ENCODE measurements around the gene ZBTB21.

ZBTB21 gene

DNA sequence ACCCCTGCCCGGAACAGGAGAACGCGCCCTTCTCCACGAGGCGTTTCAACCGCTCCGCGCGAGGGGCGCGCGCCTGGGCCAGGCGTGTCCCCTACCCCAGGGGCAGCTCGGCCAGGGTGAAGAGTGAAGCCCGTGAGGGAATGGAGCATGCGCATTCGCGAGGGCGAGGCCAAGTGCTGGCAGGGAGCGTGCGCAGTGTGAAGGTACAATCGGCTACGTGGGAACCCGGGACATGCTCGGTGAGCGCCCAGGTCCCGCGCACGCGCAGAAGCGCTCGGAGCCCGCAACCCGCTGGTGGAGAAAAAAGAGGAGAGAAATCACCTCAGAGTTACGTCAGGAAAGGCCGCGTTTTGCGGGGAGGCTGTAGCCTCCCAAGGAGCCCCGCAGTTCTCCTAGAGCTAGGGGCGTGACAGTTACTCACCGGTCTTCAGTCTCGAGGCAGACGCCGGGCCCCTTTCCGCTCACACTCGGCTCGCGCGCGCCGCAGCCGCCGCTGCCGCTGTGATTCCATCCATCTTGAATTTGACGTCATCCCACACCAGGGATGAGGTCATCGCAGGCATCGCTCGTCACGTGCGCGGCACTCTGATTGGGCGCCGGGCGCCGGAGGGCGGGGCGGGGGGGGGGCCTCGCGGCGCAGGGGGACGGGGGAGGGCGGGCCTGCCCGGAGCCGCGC is at the start of gene ZBTB21:
Gene ZBTB21 (minus strand): TSS at position 530 of the 676 bp plus-strand sequence. CDS start 16,265 bp downstream, outside the sequence.
- DNase-seq: peak; percentile 98

DNA sequence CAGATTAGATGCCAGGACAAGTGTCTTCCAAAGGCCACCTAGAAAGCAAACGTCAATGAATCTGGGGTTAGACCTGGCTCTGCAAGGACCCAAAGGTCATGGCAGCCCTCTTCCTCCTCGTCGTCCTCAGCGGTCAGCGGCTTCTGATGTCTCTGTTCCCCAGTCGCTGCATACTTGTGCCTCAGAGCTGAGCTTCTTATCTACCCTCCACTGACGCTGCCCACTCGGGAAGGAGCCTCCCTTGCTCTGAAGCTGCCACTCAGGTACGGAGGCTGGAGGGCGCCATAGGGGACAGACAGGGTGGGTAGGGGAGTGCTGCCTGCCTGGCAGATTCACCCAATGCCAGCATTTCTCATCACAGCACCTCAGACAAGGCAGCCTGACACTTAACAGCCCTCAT is 49.6 kb upstream of the ZBTB21 start:
- no peak for DNase-seq

DNA sequence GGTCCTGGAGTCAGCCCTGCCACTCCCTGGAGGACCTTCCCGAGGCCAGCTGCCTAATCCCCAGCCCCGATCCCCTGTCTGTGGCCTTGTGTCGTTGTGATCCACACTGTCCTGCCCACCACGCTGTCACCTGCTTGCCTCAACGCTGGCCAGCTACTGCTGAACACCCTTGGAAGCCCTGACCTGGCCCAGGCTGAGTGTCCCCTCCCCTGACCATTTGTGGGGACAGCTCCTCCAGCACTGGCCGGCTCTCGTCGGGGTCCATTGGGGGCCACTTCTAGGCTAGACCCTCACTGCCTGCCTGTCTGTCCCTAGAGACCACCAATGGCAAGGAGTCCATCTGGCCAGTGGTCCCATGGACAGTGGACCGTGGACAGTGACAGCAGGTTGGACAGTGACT is 49.0 kb upstream of the ZBTB21 start:
- no peak for DNase-seq

DNA sequence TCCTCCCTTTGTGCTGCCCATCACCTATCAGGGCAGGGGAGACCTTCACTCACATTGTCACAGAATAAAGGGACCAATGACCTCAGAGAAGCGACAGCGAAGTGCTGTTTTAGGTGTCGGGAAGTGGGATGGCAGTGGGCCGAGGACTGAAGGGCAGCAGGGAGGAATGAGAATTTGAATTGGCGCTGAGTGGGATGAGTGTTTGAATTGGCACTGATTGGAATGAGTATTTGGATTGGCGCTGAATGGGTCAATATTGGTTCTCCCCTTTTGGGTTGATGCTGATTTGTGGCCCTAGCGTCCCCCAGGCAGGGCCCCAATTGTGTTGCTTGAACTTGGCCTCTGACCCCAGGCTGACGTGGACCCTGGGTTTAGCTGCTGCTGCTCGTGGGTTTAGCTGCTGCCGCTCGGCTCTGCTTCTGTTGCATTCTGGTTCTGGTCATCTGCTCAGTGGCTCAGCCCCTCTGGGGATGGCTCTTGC is 48.5 kb upstream of the ZBTB21 start:
- no peak for DNase-seq

DNA sequence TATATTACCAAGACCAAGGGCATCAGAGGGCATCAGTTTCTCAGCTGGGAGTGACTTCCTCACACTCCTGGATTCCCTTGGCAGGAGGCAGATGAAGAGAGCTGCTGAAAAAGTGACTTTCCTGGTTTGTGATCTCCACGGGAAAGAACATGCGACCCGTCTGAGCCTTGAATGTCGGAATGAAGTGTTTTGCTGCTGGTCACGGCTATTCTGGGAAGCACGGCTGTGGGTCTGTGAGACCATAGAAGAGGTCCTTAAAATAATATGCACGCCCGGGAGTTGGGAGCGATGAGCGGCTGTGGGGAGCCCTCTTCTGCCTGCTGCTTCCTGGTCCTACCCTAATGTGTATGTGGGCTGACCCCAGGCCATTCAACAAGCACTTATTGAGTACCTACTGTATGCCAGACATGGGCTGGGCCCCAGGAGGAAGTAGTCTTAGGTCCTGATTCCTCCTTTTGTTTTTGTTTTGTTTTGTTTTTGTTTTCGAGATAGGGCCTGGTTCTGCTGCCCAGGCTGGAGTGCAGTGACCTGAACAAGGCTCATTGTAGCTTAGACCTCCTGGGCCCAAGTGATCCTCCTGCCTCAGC is 47.8 kb upstream of the ZBTB21 start:
- DNase-seq: no peak

DNA sequence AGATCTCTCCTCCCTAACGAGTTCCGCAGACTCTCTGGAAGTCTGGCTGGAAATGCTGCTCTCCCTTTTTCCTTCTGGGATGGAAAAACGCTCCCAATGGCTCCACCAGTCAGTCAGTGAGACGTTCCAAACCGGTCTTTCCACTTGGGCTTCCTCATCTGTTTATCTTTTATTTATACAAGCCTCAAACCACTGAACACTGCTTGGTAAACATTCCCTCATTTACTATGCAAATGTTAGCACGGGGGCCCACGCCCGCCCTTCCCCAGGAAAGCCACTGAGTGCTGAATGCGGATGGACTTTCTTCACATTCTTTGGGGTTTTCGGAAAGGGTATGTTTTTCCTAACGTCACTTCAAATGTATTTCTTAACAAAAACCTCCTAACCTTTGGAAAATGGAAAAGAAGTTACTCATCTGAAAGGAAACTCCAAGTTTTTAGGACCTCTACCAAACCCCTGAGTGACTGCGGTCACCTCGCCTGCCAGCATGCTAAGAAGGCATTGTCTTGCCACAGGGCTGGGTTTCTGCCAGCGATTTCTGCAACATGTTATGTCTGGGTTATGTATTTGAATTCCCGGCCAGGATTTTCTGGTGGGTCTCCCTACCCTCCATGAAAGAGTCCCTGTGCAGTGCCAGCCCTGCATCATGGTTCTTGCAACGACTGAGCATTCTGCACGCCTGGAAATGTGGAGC is 47.0 kb upstream of the ZBTB21 start:
- DNase-seq: no peak

DNA sequence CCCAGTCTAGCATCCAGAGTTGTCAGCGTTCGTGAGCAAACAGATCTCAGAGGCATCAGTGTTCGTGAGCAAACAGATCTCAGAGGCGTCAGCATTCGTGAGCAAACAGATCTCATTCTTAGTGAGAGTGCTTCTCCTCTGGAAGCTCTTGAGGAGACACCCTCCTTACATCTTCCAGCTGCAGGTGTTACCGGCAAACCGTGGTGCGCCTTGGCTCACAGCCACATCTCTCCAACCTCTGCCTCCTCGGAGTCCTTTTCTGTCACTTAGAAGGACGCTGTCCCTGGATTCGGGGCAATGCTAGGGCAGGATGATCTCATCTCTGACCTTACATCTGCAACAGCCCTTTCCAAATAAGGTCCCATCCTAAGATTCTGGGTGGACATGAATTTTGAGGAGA is 46.3 kb upstream of the ZBTB21 start:
- DNase-seq: no peak

DNA sequence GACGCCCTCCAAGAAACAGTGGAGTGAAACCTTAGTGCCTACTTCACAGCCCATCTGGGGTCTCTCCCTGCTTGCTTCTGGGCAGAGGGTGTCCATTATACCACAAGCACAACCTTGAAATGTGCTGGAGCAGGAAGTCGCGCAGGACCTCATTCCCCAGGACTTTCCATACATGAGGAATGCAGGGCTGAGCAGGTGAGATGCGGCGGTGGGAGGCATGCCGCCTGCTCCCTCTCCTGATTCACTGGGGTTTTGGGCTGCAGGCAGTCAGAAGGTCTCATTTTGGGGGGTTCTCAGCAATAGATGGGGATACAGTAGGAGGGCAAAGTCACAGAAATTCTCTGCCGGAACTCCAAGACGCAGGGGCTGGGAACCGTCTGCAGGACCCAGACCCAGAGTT is 45.3 kb upstream of the ZBTB21 start:
- DNase-seq: no peak

DNA sequence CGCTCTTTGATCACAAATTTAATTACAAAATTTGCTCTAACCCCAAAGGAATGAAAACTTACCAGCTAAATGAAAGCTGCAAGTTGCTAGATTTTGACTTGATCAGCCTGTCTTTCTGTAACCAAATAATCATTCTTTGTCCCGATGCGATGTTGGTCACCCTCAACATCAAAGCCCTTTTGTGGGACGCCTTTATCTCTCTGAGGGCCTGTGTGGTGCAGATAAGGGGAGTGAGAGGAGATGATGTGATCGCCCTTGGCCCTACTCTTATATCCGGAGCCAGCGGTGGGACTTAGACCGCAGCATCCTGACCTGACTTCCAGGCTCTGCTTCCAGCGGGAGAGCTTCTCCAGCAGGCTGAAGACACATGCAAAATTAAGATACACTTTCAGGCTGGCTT is 41.6 kb upstream of the ZBTB21 start:
- no peak for DNase-seq

DNA sequence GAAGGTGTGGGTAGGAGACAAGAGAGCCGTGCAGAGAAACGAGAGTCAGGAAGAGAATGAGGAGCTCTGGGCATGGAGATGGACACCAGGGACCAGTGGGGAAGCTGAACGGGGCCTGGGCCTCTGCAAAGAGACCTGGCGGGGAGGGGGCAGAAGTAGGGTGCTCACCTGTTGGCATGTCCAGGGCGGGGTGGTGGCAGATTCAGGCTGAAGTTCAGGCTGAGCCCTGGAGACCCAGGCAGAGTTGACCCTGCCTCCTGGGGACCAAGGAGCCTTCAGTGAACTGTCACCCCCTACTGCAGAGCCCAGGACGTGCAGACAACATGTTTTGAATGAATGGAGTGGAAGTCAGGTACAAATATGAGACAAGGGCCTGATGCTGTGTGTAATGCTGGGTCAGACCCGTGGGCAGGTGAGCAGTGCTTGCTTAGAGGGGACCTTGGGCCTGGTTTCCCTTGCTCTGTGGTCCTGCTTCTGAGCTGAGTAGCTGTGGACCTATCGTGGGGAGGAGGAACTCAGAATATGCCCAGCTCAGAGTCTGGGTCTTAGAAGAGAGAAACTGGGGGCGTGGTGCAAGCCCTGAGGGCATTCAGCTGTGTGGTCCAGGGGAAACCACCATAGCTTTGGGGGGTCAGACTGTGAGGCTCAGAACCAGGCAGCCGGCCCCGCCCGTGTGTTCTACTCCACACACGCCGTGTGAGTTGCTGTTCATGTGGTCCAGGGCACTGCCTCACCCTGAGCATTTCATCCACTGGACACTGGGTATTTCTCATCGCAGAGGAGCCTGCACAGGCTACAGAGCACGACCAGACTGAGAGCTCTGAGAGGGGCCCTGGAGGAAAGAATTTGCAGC is 39.6 kb upstream of the ZBTB21 start:
- no peak for DNase-seq

DNA sequence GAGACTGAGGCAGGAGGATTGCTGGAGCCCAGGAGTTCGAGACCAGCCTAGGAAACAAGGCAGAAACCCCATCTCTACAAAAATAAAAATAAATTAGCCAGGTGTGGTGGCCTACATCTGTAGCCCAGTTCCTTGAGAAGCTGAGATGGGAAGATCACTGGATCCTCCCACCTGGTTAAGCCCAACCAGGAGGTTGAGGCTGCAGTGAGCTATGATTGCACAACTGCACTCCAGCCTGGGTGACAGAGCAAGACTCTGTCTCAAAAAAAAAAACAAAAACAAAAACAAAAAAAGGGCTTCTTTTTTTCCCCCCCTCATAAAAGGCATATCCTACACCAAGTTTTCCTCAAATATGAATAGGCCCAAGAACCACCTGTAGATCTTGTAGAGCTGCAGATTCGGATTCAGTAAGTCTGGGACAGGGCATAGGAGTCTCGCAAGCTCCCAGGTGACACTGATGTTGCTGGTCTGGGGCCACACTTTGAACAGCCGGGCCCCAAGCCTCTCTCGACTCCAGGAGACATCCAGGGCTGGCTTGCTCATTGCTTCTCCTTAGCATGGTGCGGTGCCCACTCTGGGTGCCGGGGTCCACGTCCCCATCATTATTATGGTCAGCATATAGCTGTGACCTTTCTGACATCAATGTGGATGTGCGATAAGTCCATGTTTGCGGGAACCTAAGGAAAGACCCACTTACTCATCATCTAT is 38.9 kb upstream of the ZBTB21 start:
- no peak for DNase-seq

DNA sequence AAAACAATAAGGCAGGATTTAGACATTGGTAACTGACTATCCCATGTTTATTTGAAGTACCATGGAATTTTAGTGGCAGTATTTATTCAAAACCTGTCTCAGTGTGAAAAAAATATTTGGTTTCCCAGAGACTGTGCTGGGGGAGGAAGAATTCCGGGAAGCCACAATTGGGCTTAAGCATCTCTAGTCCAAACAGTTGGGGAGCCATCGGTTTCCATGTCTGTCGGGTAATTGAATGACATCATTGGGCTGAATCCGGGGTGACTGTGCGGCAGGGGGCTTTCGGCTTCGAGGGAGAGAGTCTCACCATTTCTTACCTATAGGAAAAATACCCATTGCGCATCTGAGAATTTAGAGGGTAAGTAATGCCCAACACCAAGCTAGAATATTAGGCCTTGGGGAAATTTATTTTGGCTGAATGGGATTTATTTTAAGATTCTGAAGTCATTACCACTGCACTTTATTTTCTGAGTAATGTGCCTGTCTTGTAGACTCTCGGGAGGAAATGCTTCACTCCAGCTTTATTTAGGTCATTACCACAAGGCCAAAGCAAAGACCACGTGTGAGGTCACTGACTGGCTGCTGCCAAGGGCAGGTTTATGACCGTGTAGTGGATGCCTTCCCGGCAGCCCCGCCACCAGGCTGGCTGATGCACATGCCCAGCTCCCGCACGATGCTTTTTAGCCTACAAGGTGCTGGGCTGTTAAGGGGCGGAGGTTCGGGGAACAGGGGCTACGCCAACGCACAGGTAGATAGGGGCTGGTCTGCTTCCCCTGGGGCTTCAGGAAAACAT is 37.9 kb upstream of the ZBTB21 start:
- no peak for DNase-seq

DNA sequence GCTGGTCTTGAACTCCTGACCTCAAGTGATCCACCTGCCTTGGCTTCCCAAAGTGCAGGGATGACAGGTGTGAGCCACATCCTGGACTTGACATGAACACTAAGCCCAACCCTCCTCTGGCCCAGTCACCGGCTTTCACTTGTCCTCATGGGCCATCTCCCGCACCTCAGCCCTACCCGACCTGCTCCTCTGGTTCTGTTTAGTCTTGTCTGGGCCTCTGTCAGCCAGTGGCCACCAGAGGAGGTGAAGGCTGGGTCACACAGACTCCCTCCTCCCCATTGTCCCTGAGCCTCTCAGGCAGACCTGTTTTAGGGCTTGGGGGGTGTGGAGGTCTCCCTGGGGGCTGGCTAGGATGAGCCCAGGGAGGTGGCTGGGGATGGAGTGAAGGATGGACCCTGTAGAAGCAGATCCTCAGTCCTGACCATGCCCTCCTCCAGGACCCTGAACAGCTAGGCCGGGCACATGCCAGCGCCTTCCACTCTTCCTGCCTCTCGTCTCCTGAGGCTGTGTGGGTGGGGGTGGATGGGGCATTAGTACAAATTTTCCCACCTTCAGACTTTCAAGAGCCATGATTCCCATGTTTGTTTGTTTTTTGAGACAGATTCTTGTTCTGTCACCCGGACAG is 34.8 kb upstream of the ZBTB21 start:
- no peak for DNase-seq

DNA sequence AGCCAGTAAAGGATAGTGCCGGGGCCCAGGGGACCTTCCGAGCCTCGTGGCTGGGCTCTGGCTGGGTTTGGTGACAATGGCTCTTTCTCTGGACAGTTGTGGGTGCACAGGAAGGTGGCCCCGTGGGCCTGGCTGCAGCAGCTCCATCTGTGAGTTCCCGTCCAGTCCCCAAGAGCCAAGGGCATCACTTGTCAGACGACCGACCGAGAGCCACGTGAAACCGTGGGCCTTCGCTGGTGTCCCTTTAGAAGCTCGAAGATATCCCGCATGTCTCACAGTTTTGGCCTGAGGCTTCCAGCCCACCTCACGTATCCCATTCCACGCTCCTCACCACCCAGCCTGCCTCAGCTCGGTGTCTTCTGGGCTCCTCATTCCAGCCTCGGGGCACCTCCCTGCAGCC is 33.8 kb upstream of the ZBTB21 start:
- no peak for DNase-seq

DNA sequence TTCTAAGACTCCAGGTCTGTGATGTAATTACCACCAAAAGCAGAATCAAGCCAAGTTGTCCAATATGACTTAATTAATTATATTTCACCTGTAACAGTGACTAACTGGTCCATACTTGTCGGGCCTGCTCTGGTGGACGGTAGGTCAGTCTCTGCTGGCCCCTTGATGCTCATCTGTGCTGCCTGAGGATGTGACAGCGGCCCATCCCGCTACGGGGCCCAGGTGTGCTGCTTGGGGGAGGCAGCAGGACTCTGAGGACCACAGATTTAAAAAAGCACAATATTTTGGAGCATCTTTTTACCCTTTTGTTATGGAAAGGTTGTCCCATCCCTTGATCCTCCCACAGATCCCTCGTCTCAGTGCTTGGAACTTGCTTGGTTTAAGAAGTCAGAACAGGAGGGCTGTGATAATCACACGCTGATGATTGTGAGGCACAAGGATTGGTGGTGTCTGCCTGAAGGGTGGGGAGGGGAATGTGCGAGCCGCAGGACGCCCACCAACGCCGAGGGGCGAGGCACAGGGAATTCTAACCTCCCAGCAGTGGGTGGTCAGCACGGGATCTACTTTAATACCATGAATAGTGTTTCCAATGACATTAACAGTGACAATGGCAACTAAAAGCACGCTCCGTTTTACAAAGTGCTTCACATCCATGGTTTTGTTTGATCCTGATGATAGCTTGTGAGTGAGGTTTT is 33.2 kb upstream of the ZBTB21 start:
- DNase-seq: no peak

DNA sequence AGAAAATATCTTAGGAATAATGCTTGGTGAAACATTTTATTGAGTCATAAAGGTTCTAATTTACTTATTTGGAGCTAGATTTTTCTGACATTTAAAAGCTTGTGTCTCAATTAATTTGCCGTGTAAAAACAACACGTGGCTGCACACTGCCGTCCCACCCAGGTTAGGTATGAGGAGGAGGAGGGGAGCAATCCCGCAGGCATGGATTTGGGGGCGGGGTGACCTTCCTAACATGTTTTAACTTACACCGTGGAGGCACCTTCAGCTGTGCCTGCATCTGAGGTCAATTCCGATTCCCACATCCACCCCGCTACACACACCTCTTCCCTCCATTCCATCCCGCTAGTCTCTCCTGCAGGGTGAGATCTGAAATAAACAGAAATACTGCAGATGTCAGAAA is 32.5 kb upstream of the ZBTB21 start:
- no peak for DNase-seq

DNA sequence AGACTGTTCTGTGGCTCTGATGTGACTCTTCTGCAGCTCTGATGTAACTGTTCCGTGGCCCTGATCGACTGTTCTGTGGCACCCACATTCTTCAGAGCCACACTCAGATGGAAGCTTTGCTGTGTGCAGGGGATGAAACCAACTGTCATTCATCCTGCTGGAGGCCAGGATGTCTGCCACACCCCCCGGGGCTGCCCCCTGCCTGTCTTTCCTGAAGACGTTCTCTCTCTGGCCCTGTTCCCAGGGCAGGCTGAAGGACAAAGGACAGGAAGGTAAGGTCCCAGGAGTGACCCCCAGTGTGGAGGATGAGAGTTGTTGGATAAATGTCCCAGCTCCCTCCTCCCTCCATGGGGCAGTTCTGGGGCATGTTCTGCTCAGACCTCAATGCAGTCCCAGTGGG is 31.6 kb upstream of the ZBTB21 start:
- no peak for DNase-seq

DNA sequence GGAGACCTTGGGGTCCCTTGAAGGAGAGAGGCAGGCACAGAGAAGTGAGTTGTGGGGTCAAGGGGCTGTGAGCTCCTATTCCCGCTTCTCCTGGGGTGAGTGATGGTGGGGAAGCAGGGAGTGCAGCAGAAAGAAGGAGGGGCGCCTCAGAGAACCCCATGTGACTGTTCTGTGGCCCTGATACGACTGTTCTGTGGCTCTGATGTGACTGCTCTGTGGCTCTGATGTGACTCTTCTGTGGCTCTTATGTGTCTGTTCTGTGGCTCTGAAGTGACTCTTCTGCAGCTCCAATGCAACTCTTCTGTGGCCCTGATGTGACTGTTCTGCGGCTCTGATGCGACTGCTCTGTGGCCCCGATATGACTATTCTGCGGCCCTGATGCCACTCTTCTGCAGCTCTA is 31.1 kb upstream of the ZBTB21 start:
- DNase-seq: no peak

DNA sequence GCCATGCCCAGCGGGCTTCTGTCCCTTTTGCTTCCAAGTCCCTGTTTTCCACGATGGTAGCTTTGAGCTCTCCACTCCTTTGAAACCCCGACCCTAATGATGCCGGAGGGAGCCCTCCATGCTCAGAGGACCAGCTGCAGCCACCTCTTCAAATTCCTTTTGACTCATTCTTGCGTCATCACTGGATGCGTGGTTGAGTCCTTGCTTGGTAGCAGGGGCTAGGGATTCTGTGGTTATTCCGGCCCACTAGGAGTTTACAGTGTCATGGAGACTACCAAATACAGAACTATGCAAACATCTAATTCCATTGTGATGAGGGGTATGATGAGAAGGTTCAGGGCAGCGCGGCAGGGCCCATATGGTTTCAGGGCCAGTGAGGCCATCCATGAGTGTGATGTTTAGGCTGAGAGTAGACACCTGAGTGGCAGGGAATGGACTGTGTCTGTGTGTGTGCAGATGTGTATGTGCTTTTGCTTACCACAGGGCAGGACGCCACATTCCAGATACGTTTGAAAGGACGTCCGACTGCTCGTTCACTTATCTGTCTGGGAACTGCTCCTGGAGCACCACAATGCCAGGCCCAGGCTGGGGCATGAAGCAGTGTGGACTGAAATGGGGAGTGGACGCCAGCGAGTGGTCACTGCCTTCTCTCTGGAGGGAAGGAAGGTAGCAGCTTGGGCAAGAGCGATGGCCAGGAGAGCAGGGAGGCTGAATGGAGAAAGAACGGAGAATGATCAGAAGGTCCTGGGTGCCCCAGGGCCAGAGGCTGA is 30.4 kb upstream of the ZBTB21 start:
- no peak for DNase-seq

DNA sequence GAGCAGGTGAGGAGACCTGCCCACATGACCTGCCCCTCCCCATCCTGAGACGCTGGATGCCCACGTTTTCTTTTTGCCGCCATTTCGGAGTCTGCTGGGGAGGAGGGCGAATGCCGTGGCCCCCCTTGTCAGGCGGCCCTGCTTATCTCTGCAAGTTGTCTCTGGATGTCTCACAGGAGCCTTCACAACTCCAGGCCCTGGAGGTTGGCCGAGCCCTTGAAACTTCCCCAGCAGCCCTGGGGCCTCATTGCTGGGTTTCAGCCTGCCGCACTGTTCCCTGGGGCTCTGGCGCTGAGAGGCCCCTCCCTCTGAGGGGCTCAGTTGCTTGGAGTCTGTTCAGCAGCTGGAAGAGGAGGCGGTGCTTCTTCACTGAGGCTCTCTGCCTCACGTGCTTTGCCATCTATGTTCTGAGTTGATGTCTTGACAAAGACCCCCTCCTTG is 29.8 kb upstream of the ZBTB21 start:
- DNase-seq: no peak

Measured in activated CD4-positive, alpha-beta T cell treated with anti-CD3 and anti-CD28 coated beads for 1 hour (primary cell).